ENCODE results near the gene NKAIN2. TPM values are rescaled to one million over a fixed set of nuclear protein-coding genes. Genes with fewer than 3 reads are reported as not detected.
"Not testable (repeated sequence)": the region's sequence is repeated elsewhere in the genome, so short reads cannot be mapped to it uniquely, and the experiment has no call there.

NKAIN2 gene
- total and polyA plus RNA-seq, 2 experiments from 2014 or later, result 0.22 TPM; not detected in 1

DNA sequence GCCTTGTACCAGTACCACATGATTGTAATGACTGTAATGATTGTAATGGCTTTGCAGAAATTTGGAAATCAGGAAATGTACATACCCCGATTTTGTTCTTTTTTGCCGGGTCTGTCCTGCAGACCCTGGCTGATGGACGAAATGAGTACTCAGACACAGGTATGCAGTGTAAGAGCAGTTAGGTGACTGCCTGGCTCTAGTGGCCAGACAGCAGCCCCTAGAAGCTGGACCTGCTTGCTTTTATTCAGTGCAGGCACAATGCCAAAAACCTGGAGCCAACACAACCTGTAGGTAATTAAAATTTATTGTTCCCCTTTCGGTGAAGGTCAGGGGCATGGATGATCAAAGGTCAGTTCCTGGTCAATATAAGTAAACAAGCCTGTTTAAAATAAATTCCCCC, 346.0 kb downstream of the NKAIN2 start:
- H3K27me3 ChIP-seq, result no peaks in the 10 kb centered on the region
- TF ChIP-seq, protein P1, sequence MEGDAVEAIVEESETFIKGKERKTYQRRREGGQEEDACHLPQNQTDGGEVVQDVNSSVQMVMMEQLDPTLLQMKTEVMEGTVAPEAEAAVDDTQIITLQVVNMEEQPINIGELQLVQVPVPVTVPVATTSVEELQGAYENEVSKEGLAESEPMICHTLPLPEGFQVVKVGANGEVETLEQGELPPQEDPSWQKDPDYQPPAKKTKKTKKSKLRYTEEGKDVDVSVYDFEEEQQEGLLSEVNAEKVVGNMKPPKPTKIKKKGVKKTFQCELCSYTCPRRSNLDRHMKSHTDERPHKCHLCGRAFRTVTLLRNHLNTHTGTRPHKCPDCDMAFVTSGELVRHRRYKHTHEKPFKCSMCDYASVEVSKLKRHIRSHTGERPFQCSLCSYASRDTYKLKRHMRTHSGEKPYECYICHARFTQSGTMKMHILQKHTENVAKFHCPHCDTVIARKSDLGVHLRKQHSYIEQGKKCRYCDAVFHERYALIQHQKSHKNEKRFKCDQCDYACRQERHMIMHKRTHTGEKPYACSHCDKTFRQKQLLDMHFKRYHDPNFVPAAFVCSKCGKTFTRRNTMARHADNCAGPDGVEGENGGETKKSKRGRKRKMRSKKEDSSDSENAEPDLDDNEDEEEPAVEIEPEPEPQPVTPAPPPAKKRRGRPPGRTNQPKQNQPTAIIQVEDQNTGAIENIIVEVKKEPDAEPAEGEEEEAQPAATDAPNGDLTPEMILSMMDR (IDR thresholded peaks at IDR 0.05; ENCODE audit: low read depth, low read length), result no peak
- no peak overlapping the region for H3K27ac ChIP-seq
- H3K4me1 ChIP-seq (ENCODE audit: low read depth), result peaks cover 7% of the 10 kb centered on the region
- DNase-seq (ENCODE audit: low read depth in 1 of 2, low spot score in 1 of 2), result no peak
- H3K4me3 ChIP-seq, result no peak overlapping the region
- H3K9me3 ChIP-seq (ENCODE audit: low read depth), result no peaks in the 10 kb centered on the region
- no peaks in the 10 kb centered on the region for H3K36me3 ChIP-seq

DNA sequence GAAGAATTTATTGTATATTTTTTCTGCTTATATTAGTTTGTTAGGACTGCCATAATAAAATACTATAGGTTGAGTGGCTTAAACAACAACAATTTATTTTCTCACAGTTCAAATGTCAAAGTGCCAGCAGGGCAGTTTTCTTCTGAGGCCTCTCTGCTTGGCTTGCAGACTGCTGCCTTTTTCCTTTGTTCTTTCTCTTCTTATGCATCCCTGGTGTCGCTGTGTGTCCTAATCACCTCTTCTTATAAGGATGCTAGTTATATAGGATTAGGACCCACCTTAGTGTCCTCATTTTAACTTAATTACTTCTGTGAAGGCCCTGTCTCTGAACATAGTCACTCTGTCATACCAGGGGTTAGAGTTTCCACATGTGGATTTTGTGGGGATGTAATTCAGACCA, 354.4 kb downstream of the NKAIN2 start:
- no peak for DNase-seq (ENCODE audit: low read depth in 1 of 2, low spot score in 1 of 2)

DNA sequence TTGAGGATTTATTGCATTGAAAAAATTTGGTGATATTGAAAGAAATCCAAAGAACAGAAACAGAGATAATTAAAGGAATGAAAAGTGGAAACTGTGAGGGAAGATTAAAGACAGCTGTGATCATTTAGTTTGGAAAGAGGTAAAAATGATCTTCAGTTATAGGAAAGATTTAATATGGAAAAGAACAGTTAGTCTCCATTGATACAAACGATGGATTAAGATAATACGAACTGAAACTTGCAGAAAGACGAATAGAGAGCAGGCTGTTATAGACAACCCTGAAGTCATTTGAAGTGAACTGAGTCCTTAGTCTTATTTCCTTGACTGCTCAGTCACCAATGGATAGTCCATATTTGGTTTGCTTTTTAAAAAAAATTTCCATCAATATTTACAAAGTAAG, 360.0 kb downstream of the NKAIN2 start:
- Histone ChIP-seq H3K4me3 (no peak overlapping the region), H3K27ac (no peak overlapping the region), H3K4me1 (ENCODE audit: low read depth) (no peaks in the 10 kb centered on the region), H3K9me3 (ENCODE audit: low read depth) (no peaks in the 10 kb centered on the region), H3K36me3 (no peaks in the 10 kb centered on the region), H3K27me3 (no peaks in the 10 kb centered on the region)
- DNase-seq (ENCODE audit: low read depth in 1 of 2, low spot score in 1 of 2), result no peak
- TF ChIP-seq, protein P1 (IDR thresholded peaks at IDR 0.05; ENCODE audit: low read depth, low read length), result no peak

More for the DNA sequence above, 354.4 kb downstream of the NKAIN2 start:
- TF ChIP-seq, protein P1 (IDR thresholded peaks at IDR 0.05; ENCODE audit: low read depth, low read length), result no peak
- Histone ChIP-seq H3K4me1 (ENCODE audit: low read depth) (no peaks in the 10 kb centered on the region), H3K36me3 (no peaks in the 10 kb centered on the region), H3K27me3 (no peaks in the 10 kb centered on the region), H3K4me3 (no peak overlapping the region), H3K9me3 (ENCODE audit: low read depth) (no peaks in the 10 kb centered on the region), H3K27ac (no peak overlapping the region)

DNA sequence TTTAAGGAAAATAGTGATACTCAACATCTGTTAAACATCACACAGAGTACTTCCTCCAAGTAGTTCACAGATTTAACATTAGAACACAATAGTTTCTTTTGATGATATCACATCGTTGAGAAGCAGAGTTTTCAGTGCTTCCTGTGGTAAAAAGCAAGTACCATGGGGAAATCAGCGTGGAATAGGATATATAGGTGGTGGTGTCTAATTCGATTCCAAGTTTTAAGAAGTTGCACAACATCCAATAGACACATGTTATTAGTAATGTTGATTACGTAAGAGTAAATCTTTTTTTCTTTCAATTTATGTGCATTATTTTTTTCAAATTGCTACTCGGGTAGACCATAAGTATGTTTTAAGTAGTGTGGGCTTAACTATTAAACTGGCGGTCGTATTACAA, 360.7 kb downstream of the NKAIN2 start:
- Histone ChIP-seq H3K4me1 (ENCODE audit: low read depth) (no peaks in the 10 kb centered on the region), H3K27me3 (no peaks in the 10 kb centered on the region), H3K4me3 (no peak overlapping the region), H3K9me3 (ENCODE audit: low read depth) (no peaks in the 10 kb centered on the region), H3K27ac (no peak overlapping the region), H3K36me3 (no peaks in the 10 kb centered on the region)
- TF ChIP-seq, protein P1 (IDR thresholded peaks at IDR 0.05; ENCODE audit: low read depth, low read length), result no peak
- DNase-seq (ENCODE audit: low read depth in 1 of 2, low spot score in 1 of 2), result peak in 1 of 2 donors; percentile 0

DNA sequence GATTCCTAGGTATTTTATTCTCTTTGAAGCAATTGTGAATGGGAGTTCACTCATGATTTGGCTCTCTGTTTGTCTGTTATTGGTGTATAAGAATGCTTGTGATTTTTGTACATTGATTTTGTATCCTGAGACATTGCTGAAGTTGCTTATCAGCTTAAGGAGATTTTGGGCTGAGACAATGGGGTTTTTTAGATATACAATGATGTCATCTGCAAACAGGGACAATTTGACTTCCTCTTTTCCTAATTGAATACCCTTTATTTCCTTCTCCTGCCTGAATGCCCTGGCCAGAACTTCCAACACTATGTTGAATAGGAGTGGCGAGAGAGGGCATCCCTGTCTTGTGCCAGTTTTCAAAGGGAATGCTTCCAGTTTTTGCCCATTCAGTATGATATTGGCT, 363.6 kb downstream of the NKAIN2 start:
- not testable (repeated sequence) for H3K36me3 ChIP-seq; H3K27ac ChIP-seq; H3K4me3 ChIP-seq; H3K27me3 ChIP-seq; H3K9me3 ChIP-seq (ENCODE audit: low read depth); H3K4me1 ChIP-seq (ENCODE audit: low read depth); DNase-seq (ENCODE audit: low read depth in 1 of 2, low spot score in 1 of 2)

DNA sequence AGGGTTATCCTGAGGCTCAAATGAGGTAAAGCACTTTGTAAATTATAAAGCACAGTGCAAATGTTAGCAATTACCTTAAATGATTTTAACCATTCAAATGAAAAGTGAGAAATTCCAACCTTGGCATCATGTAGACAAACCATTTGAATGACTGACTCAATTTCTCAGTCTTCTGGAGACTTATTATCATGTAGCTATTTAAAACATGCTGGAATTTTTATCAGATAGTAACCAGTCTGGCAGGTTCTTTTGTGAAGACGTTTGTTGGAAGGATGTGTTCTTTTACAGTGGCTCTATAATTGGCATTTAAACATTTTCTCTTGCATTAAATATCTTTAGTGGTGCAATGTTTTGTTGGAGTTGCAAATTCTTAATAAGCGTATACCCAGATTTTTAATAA, 386.6 kb downstream of the NKAIN2 start:
- Histone ChIP-seq H3K27ac (no peak overlapping the region), H3K4me1 (ENCODE audit: low read depth) (no peaks in the 10 kb centered on the region), H3K4me3 (no peak overlapping the region), H3K27me3 (no peaks in the 10 kb centered on the region), H3K9me3 (ENCODE audit: low read depth) (no peaks in the 10 kb centered on the region), H3K36me3 (no peaks in the 10 kb centered on the region)
- TF ChIP-seq, protein P1 (IDR thresholded peaks at IDR 0.05; ENCODE audit: low read depth, low read length), result no peak
- no peak for DNase-seq (ENCODE audit: low read depth in 1 of 2, low spot score in 1 of 2)

Data from cardiac muscle cell (in vitro differentiated cells and primary cell).